Measurements from ENCODE around the gene ODAD4.

DNA sequence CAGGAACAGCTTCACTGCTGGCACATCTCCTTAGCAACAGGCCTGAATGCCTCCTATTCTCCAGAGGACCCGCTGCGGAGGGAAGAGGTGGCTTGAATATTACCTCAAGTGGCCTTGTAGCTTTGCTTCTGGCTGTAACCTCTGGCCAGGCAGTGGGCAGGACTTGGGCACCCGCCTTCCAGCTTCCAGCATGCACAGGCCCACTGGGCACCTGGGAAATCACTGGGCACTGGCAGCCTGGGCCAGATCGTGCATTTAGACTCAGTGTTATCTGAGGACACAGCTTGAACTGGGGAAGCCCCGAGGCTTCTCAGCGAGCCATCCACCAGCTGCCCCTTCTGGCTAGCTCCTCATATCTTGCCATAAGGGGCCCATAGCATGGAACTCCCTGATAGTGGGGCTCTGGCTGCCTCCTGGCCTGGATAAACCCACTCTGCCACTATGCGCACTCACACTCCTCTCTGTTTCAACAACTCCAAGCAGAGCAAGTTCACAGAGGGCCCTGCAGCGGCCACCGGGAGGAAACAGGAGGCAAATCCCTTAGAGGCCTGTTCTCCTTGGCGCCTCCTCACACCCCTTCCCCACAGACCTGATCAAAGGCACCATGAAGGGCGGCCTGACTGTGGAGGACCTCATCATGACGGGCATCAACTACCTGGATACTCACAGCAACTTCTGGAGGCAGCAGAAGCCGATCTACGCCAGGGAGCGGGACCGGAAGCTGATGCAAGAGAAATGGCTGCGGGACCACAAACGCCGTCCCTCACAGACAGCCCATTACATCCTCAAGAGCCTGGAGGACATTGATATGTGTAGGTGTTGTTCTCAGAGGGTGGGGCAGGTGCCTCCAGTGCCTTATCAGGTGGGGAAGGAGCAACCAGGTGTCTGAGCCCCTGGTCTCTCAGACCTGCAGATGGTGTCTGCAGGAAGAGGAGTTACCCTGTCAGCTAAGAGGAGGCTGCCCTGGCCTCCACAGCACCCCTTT, 7.8 kb downstream of the ODAD4 start:
- TF ChIP-seq POLR2A (IDR thresholded peaks at IDR 0.05; ENCODE audit: low read length) = peak; percentile 65
- peak; percentile 81 for TF ChIP-seq GATA1 (IDR thresholded peaks at IDR 0.05; ENCODE audit: low read depth, low read length)

Measured in erythroblast (primary cell).